BE2C (cell line): Measurements from ENCODE around the gene CCDC43. TPM values are rescaled to one million over a fixed set of nuclear protein-coding genes. Genes with fewer than 3 reads are reported as not detected.
"Not testable (repeated sequence)": the region's sequence is repeated elsewhere in the genome, so short reads cannot be mapped to it uniquely, and the experiment has no call there.

ENCODE experiments used
- DNase-seq: peaks from one replicate; pipeline ENCODE4 v3.0.0-alpha.2; 2020
- H3K27me3 ChIP-seq: fragments of 250-450 bp; sonication (Bioruptor Pico); 2 replicates; pipeline ENCODE4 v1.5.1; 2020; ENCODE audit warnings: mild to moderate bottlenecking
- H3K36me3 ChIP-seq: fragments of 250-450 bp; sonication (Bioruptor Pico); 2 replicates; pipeline ENCODE4 v1.5.1; 2020; ENCODE audit warnings: mild to moderate bottlenecking
- H3K4me1 ChIP-seq: fragments of 250-450 bp; sonication (Bioruptor Pico); 2 replicates; pipeline ENCODE4 v1.5.1; 2020
- H3K4me3 ChIP-seq: 2 replicates; pipeline ENCODE4 v1.5.1; 2011; ENCODE audit warnings: low read depth, low read length
- H3K9me3 ChIP-seq: fragments of 250-450 bp; sonication (Bioruptor Pico); 2 replicates; pipeline ENCODE4 v1.5.1; 2020
- CTCF ChIP-seq: IDR thresholded peaks from 2 replicates; pipeline ENCODE4 v1.5.1; 2012; ENCODE audit warnings: mild to moderate bottlenecking, low read depth, low read length
- polyA plus RNA-seq: library from polyadenylated mRNA; unstranded; fragments of >200 nt; gene quantifications from one replicate; pipeline ENCODE4 v1.2.1, GENCODE V29; 2012; ENCODE audit warnings: low read depth, missing spikeins; ENCODE audit not compliant: insufficient read length, insufficient read depth

The CCDC43 gene
- polyA plus RNA-seq: 25.7 TPM

- H3K9me3 ChIP-seq: no peaks in the 10 kb centered on the region
- DNase-seq: peak; percentile 94
- peak within 1 kb of the TSS; percentile 97 for H3K4me3 ChIP-seq
- H3K27me3 ChIP-seq: no peaks in the 10 kb centered on the region
- H3K4me1 ChIP-seq: no peaks in the 10 kb centered on the region; the same call in 1 of the 2 replicates
- no peak for TF ChIP-seq CTCF
- no peaks in the 10 kb centered on the region; the same call in 1 of the 2 replicates for H3K36me3 ChIP-seq
Measured at GRCh38 chr17:44689477-44690217, at the start of gene CCDC43. Gene CCDC43, minus strand, starts transcription at chr17:44689776. Its CDS starts 23 bp downstream, at chr17:44689753.

GRCh38 chr17:44738214-44738906 is 48.8 kb upstream of the CCDC43 start:
- no peak overlapping the region for H3K4me3 ChIP-seq
- no peaks in the 10 kb centered on the region for H3K9me3 ChIP-seq
- H3K27me3 ChIP-seq: no peaks in the 10 kb centered on the region
- no peaks in the 10 kb centered on the region for H3K36me3 ChIP-seq
- no peaks in the 10 kb centered on the region for H3K4me1 ChIP-seq
- DNase-seq: no peak
- no peak for TF ChIP-seq CTCF

GRCh38 chr17:44736551-44737240 is 47.1 kb upstream of the CCDC43 start:
- Histone ChIP-seq H3K9me3 (no peaks in the 10 kb centered on the region), H3K4me3 (no peak overlapping the region), H3K4me1 (no peaks in the 10 kb centered on the region), H3K27me3 (no peaks in the 10 kb centered on the region), H3K36me3 (no peaks in the 10 kb centered on the region)
- DNase-seq: no peak
- no peak for TF ChIP-seq CTCF

GRCh38 chr17:44734272-44734671 is 44.7 kb upstream of the CCDC43 start:
- H3K27me3 ChIP-seq: no peaks in the 10 kb centered on the region
- peaks cover 3% of the 10 kb centered on the region; the same call in 1 of the 2 replicates for H3K36me3 ChIP-seq
- no peak for DNase-seq
- no peaks in the 10 kb centered on the region for H3K4me1 ChIP-seq
- H3K9me3 ChIP-seq: no peaks in the 10 kb centered on the region
- no peak overlapping the region for H3K4me3 ChIP-seq
- TF ChIP-seq CTCF: no peak

GRCh38 chr17:44733753-44734152 is 44.2 kb upstream of the CCDC43 start:
- H3K4me3 ChIP-seq: no peak overlapping the region
- peak; percentile 62 for TF ChIP-seq CTCF
- peak; percentile 46 for DNase-seq

GRCh38 chr17:44726121-44726520 is 36.5 kb upstream of the CCDC43 start:
- H3K4me3 ChIP-seq, DNase-seq, H3K27me3 ChIP-seq, H3K4me1 ChIP-seq, H3K9me3 ChIP-seq: not testable (repeated sequence)
- peaks cover 16% of the 10 kb centered on the region for H3K36me3 ChIP-seq

More at GRCh38 chr17:44733753-44734152, 44.2 kb upstream of the CCDC43 start:
- no peaks in the 10 kb centered on the region for H3K4me1 ChIP-seq
- no peaks in the 10 kb centered on the region for H3K9me3 ChIP-seq
- H3K27me3 ChIP-seq: no peaks in the 10 kb centered on the region
- H3K36me3 ChIP-seq: peaks cover 3% of the 10 kb centered on the region; the same call in 1 of the 2 replicates
